GM19239 (cell line): ENCODE measurements around the gene PHF14.
"Not testable (repeated sequence)": the region's sequence is repeated elsewhere in the genome, so short reads cannot be mapped to it uniquely, and the experiment has no call there.

Experiments
- DNase-seq: peaks from one replicate; pipeline ENCODE4 v3.0.0; 2011; ENCODE audit warnings: low spot score; ENCODE audit not compliant: insufficient read length
- FAIRE-seq: peaks from 2 replicates; lab custom pipeline; 2011; peaks lifted over from hg19 to GRCh38; lab: Jason Lieb, UNC

PHF14 gene

DNA sequence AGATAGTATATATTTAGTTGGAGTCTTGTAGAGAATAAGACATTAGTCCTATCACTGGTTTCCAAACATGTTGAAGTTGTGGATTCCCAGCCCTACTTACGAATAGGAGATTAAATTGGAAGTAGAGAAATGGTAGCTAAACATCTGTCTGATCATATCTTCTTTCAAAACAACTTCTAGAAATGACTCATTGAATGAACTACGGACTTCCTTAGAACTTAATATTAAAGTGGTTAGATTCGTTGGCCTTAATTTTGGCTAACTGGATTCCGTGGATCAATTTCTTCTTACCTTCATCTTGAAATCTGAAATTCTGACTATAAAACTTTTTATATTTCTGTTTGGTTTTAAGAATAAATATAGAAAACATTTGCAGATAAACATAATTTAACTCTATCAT, 3.4 kb downstream of the PHF14 start:
- no peak for DNase-seq
- FAIRE-seq, result no peak

DNA sequence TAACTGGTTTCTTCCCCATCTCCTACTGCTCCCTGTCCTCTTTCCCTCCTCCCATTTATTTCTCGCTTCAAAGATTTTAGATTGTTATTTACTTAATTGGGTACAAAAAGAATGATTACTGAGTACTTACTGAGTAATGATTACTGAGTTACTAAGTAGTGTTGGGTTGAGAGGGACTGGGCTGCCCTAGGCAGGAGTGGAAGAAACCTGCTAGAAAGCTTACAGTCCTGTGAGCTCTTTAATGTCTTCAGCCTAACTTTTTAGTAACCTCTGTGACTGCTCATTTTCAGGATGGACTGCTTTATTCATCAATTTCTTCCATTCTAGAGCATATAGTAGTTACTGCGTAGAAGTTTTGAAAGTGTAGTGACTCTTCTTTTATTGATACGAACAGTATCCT, 7.6 kb downstream of the PHF14 start:
- FAIRE-seq, result no peak
- no peak for DNase-seq

DNA sequence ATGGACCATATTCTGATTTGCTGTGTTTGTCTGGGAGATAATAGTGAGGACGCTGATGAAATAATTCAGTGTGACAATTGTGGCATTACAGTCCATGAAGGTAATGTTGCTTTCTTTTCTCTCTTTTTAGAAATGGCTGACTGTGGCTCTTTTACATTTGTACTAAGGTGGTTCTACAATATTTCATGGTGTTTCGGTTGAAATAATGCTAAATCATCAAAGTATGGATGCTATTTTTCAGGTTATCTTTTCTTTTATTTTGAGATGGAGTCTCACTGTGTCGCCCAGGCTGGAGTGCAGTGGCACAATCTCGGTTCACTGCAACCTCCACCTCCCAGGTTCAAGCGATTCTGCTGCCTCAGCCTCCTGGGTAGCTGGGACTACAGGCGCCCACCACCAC, 17.1 kb downstream of the PHF14 start:
- FAIRE-seq, DNase-seq: not testable (repeated sequence)

DNA sequence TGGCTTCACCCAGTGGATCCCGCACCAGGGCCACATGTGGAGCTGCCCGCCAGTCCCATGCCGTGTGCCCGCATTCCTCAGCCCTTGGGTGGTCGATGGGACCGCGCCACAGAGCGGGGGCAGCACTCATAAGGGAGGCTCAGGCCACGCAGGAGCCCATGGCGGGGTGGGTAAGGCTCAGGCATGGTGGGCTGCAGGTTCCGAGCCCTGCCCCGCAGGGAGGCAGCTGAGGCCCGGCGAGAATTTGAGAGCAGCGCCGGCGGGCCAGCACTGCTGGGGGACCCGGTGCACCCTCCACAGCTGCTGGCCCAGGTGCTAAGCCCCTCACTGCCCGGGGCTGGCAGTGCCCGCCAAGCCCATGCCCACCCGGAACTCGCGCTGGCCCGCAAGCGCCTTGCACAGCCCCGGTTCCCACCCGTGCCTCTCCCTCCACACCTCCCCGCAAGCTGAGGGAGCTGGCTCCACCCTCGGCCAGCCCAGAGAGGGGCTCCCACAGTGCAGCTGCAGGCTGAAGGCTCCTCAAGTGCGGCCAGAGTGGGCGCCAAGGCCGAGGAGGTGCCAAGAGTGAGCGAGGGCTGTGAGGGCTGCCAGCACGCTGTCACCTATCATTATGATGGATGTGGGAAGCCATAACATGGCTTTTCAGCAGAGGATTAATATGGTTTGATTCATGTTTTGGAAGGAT, 22.0 kb downstream of the PHF14 start:
- not testable (repeated sequence) for DNase-seq, FAIRE-seq

DNA sequence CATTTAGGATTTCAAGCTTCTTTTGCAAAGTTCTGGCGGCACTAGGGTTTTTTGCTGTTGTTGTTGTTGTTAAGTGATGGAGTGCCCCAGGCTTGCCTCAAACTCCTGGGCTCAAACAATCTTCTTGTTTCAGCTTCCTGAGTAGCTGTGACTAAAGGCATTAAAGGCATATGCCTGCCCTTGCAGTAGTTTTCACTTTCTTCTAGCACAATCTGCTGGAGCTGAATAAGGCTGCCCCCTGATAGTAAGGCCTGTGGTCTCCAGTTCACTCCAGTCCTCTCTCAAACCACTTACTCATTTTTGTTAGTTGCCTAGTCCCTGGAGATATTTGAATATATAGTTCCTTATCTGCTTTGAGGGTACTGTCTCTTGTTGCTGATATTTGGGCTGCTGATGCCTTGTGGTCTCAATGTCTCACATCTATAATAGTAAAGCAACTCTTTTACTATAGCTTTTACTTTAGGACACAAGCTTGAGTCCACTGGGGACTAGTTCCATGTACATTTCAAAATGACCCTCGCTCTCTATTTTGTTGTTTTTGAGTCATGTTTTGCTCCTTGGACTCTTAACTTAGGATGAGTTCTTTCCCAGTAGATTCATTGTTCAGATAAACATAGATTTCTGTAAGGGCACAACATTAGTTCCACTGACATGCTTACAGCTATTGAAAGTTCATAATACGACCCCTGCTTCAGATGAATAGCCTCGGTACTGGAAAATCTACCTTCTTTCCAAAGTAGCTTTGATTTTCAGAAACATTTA, 25.5 kb downstream of the PHF14 start:
- no peak for DNase-seq
- FAIRE-seq, result no peak

DNA sequence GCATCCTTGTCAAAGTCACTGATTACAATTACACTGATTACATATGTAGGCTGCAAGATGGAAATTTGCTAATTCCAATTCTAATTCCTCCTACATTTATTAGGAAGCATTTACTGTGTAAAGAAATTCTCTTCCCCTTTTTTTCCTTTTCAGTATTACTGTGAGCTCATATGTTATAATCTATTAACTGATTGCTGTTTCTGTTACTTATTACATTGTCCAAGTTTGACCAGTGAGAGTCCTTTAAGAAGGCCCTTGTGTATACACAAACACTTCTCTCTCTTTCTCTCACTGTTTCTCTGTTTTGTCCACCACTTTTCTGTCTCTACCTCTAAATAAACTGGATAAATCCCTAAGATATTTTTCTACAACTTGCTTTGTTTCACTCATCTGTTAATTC, 31.5 kb downstream of the PHF14 start:
- no peak for DNase-seq
- FAIRE-seq, result no peak

DNA sequence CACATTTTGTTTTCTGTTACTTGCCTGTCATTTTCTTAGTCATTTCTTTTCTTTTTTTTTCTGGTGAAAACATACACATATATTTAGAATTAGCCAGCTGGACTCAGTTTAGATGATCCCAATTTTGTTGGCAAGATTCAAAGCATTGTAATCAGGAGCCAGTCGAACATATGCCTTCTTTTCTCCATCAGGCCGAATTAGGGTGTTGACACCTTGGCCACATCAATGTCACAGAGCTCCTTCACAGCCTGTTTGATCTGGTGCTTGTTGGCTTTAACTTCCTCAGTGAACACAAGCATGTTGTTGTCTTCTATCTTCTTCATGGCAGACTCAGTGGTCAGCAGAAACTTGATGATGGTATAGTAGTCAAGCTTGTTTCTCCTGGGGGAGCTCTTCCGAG, 32.6 kb downstream of the PHF14 start:
- no peak for FAIRE-seq
- no peak for DNase-seq

DNA sequence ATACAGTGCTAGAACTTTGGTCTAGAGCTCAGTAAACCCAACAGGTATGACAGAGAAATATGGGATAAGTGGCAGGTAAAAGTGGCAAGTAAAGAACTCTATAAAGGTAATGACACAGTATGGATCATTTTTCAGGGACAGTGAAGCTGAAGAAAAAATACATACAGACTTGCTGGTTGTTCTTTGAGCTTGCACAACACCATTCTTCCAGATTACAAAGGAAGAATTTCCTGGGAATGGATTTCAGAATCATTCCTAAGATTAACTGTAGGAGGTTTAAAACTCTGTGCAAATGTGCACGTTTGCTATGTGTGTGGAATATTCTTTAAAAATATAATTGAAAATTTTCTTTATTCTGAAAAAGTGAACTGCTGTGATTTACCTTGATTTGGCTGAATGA, 36.0 kb downstream of the PHF14 start:
- DNase-seq (no peak), FAIRE-seq (no peak)

DNA sequence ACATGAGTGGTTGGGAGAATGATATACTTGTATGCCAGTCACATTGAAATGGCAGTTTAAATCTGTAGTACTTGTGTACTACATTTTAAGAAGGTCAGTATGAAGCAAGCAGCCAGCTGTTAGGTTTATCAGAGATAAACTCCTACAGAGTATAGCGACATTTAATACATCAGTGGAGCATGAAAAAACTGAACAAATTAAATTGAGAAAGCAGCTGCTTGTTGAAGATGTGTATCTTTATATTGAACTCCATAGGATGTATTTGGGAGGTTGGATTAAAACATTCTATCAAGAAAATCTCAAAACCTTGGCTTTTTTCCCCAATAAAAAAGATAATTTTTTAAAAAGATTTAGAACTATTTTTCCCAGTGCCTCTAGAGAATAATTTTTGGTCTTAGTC, 47.8 kb downstream of the PHF14 start:
- DNase-seq (no peak), FAIRE-seq (no peak)

DNA sequence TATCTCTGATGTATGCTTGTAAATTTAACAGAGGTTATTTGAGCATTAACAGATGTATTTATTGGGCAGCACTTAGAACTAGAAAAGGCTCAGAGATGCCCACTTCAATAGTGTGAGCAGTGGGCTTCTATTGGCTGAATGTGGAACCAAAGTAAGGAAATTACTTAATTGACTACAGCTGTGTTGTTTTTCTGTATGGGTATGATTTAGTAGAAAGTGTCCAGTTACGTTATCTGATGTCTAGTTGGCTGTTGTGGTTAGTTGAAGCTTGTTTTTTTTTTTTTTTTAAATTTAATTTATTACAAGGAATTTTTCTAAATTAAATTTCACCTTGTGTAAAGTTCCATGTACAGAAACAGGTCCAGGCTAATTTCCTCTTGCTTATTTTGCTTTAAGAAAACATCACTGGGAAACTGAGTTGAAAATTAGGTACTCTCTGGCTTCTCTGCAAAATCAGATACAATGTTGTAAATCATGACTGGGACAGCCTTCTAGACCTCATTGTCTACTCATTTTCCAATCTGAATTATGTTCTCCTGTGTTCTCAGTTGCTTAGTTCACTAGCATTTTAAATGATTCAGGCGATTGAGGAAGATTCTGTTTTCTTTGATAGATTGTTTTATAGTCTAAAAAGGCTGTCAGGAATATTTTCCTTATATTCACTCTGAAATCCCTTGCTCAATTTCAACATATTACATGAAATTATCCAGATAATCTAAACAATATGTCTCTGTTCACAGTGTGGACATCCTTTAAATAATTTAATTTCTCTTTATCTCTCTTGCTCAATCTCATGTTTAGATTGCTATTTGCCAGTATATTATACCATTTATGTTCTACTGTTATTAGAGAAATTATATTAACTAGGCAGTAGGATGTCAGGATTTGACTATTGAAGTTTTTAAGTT, 53.0 kb downstream of the PHF14 start:
- no peak for DNase-seq
- FAIRE-seq, result no peak

DNA sequence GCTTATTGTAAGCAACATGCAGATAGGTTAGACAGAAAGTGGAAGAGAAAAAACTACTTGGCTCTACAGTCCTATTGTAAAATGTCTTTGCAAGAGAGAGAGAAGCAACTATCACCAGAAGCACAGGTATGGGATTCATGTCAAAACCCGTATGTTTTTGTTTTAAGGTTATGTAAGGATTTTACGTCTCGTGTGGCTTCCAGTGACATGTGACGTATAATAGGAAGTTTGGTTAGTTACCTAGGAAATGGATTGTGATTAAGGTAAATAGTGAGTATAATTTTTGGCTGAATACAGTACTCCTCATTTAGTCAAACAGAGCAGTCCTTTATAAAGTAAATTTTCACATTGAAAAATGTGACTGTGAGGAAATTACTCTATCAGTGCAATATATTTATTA, 62.0 kb downstream of the PHF14 start:
- FAIRE-seq (no peak), DNase-seq (no peak)

DNA sequence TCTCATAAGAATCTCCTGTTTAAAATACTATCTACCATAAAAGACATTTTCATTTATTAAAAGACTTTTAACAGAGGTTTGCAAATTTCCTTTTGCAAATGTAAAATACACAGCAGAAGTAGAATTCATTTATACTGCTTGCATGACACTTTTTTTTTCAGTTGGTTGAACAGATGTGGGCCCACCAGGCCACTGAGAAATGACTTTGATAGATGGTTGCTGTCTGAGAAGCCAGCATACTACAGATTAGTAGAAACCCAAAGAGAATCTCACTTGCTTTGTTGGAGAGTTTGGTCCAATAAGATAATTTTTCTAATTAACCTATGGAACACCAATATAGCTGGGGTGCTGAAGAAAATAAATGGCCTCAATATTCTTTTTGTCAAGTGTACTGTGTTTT, 66.3 kb downstream of the PHF14 start:
- no peak for FAIRE-seq
- DNase-seq, result no peak

DNA sequence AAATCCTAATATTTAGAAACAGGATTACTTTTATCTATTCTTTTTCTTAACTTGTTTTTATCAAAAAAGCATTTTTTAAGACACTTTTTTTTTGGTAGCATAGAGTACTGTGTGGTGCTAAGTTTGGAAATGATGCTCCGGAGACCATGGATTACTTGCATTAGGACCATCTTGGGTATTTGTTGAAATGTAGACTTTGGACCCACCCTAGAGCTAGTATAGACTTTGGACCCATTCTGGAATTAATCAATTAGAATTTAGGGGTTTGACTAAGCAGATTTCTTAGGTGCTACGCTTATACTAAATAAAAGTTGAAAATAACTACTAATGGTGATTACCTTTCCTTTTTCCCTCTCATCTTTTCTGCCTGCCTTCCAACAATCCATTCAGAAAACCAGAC, 80.4 kb downstream of the PHF14 start:
- FAIRE-seq, result no peak
- no peak for DNase-seq

DNA sequence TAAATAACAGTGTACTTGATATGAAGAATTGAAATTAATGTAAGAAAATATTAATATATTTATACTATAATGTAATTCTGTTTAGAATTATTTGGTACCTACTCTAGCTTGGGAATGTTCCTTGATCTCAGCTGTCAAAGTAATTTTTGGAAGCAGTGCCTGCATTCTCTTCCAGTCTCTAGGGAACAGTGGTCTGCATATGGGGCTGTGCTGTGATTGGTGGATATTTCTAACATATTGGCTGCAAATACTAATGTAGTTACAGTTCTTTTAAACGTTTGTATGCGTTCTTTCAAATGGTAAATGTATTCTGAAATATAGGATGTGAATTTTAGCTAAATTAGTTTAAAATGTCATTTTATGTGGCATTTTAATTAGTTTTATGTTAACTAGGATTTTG, 87.2 kb downstream of the PHF14 start:
- no peak for DNase-seq
- no peak for FAIRE-seq

DNA sequence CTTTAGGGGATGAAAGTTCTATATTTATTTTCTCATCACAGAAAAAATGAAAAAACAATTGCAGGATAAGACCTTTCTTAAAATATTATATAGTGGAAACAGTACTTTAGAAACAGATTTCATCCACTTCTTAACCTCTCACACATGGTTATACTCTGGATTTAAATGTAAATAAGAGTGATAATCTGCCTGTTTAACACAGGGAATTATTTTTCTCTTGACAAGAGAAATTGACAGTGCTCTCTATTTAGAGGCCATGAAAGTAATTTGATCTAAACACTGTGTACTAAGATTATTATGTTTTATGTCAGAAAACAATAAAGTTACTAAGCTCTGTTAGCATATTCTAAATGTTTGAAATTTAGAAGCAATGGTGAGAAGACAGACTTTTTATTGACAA, 88.4 kb downstream of the PHF14 start:
- DNase-seq (no peak), FAIRE-seq (no peak)

DNA sequence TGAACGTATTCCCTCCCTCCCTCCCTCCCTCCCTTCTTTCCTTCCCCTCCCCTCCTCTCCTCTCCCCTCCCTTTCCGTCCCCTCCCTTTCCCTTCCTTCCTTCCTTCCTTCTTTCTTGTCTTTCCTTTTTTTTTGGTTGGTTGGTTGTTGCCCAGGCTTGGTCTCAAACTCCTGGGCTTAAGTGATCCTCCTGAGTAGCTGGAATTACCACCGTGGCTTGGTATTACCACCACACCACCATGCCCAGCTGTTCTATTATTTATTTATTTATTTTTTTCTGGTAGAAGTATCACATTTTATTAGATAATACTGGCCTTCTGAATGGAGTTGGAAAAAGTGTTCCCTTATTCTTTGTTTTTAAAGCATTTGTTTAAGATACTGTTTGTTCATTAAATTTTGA, 95.9 kb downstream of the PHF14 start:
- DNase-seq (no peak), FAIRE-seq (no peak)

DNA sequence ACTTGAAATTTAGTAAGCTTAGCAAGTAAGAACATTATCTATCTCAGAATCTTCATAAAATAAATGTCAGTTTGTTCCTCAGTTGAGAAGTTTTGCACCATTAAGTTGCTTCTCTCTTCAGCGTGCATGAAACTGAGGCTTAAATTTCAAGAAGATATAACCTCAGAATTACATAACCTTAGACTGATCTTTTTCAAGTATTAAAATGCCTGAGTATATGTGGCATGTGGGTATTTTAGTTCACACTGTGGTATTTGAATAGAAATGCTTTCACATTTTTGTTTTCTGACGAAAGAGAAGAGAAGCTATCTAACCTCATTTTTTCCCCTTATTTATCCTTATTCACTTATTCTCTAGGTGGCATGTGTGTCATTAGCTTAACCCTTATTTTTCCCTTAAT, 104.1 kb downstream of the PHF14 start:
- DNase-seq, result no peak
- no peak for FAIRE-seq

DNA sequence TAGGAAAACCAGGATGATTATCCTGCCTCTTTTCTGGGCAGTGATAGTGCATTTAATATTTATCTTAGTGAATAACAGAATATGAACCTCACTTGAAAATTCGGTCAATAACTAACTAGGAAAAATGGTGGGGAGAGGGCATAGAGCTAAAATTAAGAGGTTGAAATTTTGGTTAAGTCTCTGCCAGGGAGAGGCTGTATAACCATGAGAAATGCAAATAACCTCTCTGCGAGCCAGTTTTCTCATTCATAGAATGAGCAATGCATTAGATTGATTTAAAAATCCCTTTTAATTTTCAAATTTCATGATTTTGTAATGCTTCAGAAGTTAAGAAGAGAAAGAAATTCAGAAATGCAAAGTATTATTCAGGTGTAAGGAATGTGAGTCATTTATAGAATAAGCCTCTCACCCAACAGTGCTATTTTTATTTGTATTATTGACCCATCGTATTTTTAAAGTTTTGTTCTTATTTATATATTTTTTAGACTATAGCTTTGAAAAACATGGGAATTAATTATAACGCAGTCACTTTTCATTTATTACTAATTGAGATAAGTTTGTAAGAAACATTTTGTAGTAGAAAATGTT, 104.7 kb downstream of the PHF14 start:
- FAIRE-seq (peak; percentile 55), DNase-seq (no peak)

DNA sequence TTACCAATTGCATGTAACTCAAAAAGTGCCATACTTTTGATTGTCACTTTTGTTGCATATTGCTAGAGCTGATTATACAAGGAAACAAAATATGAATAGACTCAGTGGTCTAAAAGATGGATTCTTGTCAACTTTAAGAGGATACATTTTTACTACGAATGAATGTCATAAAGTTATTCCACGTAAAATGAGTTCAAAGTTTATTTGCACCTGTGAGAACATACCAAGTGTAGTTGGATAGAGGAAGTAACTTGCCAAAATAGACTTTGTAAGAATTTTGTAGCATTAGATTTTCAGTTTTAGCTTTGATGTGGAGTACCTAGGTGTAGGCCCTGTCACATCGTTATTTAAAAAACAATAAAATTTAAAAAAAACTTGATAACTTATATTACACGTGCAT, 106.2 kb downstream of the PHF14 start:
- DNase-seq (no peak), FAIRE-seq (no peak)

DNA sequence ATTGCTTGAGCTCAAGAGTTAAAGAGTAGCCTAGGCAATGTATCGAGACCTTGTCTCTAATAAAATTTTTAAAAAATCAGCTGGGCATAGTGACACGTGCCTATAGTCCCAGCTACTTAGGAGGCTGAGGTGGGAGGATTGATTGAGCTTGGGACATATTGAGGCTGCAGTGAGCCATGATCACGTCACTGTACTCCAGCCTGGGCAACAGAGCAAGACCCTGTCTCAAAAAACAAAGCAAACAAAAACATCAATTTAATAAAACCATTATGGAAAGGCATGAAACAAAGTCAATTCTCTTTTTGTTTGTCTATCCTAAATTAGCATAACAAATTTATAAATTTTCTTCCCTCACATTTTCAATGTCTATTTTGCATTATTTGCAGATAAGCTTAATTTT, 108.4 kb downstream of the PHF14 start:
- FAIRE-seq (no peak), DNase-seq (no peak)
